HG02642 (cell line): ENCODE data around the gene AMZ1.
"Not testable (repeated sequence)": the region's sequence is repeated elsewhere in the genome, so short reads cannot be mapped to it uniquely, and the experiment has no call there.

Experiments used
- ATAC-seq: cut with Tn5 transposase; IDR thresholded peaks from one replicate; pipeline ENCODE4 v1.9.1; 2021; ENCODE audit warnings: mild to moderate bottlenecking; ENCODE audit not compliant: unreplicated experiment, poor library complexity

AMZ1 gene

GRCh38 chr7:2736411-2736914, 48.5 kb downstream of the AMZ1 start:
- ATAC-seq = no peak

DNA sequence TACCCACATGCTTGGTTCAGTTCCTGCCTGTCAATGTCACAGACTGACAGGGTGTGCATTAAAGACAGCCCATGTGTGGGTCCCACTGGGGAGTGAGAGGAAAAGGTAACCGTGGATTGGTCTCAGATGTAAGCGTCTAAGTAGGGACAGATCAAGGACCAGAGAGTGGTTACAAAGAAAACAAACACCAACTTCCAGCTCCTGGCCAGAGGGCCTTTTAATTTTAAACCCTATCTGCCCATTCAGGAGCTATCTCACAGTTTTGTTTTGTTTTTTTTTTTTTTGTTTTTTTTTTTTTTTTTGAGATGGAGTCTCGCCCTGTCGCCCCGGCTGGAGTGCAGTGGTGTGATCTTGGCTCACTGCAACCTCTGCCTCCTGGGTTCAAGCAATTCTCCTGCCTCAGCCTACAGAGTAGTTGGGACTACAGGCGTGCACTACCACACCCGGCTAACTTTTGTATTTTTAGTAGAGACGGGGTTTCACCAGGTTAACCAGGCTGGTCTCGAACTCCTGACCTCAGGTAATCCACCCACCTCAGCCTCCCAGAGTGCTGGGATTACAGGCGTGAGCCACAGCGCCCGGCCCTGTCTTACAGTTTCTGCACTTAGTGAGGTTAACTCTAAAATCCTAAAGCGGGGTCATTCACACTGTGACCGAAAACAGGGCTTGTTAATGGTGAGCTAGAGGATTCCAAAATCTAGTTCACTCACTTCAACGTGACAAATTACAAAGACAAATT, 49.2 kb downstream of the AMZ1 start:
- ATAC-seq = not testable (repeated sequence)

DNA sequence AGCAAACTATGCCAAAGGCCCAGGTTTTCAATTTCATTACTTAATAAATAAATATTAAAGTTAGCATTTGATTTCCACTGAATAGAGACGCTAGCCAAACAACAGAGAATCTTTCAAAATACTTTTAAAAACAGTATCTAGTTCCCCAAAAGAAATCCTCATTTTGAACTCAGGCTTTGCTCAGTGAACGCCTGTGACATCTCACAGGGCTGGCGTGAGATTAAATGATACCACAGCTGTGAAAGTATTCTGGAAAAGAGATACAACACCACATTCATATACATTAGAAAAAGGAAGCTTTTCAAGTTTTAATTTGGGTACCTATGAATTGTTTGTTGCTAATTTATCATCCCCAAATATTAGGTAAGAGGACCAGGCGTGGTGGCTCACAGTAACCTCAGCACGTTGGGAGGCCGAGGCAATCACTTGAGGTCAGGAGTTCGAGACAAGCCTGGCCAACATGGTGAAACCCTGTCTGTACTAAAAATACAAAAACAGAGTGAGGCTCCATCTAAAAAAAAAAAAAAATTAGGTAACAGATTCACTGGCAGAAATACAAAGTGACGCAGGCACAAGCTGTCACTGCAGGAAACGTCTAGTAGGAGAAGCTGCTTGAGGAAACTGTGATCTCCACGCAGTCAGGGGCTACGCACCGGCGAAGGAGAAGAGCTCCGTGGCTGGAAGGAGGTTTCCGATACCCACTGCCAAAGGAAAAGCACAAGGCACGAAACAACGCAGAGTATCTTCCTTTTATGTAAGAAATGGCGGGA, 50.0 kb downstream of the AMZ1 start:
- ATAC-seq = no peak

GRCh38 chr7:2738766-2739549, 51.0 kb downstream of the AMZ1 start:
- no peak for ATAC-seq

DNA sequence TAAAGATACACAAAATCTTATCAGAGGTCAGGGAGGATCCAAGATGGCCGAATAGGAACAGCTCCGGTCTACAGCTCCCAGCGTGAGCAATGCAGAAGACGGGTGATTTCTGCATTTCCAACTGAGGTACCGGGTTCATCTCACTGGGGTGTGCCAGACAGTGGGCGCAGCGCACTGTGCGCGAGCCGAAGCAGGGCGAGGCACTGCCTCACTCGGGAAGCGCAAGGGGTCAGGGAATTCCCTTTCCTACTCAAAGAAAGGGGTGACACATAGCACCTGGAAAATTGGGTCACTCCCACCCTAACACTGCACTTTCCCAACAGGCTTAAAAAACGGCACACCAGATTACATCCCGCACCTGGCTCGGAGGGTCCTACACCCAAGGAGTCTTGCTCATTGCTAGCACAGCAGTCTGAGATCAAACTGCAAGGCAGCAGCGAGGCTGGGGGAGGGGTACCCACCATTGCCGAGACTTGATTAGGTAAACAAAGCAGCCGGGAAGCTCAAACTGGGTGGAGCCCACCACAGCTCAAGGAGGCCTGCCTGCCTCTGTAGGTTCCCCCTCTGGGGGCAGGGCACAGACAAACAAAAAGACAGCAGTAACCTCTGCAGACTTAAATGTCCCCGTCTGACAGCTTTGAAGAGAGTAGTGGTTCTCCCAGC, 55.7 kb downstream of the AMZ1 start:
- ATAC-seq = not testable (repeated sequence)

DNA sequence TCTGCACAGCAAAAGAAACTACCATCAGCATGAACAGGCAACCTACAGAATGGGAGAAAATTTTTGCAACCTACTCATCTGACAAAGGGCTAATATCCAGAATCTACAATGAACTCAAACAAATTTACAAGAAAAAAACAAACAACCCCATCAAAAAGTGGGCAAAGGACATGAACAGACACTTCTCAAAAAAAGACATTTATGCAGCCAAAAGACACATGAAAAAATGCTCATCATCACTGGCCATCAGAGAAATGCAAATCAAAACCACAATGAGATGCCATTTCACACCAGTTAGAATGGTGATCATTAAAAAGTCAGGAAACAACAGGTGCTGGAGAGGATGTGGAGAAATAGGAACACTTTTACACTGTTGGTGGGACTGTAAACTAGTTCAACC, 60.7 kb downstream of the AMZ1 start:
- ATAC-seq = not testable (repeated sequence)

DNA sequence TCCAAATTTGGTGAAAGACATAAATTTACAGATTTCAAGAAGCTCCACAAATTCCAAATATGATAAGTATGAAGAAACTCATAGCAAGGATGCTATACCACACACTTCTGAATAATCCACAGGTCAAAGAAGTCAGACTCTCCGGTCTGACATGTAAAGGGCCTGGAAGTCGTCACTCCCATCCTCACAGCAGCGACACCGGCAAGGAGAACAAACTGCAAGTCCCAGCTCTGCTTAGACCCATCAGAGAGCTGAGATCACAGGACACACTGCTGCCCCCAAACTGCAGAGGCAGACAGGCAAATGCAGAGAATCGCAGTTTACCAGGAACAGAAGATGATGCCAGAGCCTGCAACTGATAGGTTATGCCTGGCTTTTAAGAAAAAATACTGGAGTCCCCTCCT, 62.0 kb downstream of the AMZ1 start:
- no peak for ATAC-seq

DNA sequence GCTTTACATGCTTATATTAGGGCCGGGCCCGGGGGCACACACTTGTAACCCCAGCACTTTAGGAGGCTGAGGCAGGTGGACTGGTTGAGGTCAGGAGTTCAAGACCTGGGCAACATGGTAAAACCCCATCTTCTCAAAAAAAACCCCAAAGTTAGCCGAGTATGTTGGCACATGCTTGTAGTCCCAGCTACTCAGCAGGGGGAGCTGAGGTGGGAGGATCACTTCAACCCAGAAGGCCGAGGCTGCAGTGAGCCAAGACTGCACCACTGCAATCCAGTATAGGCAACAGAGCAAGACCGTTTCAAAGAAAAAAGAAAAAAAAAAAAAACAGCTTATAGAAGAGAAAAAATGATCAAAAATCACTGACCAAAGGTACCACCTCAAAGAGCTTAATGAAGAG, 63.1 kb downstream of the AMZ1 start:
- ATAC-seq = no peak

- no peak for ATAC-seq
Measured at GRCh38 chr7:2753148-2753547, 65.1 kb downstream of the AMZ1 start.

GRCh38 chr7:2754086-2754485, 66.1 kb downstream of the AMZ1 start:
- ATAC-seq = no peak

GRCh38 chr7:2754912-2755311, 66.9 kb downstream of the AMZ1 start:
- ATAC-seq = no peak

DNA sequence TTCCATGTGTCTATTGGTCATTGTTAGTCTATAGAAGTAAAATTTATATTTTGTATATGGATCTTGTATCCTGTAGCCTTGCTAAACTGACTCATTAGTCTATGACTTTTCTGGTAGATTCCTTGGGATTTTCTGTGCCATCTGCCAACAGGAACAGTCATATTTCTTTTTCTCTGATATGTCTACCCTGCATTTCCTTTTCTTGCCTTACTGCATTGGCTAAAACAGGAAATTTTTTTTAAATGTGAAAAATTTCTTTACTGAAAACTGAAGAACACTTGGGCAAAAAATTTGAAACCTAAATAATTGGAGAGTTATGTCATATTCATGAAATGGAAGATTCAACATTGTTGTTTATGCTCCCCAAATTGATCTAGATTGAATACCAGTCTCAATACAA, 67.5 kb downstream of the AMZ1 start:
- ATAC-seq = no peak

- ATAC-seq = peak; percentile 7
Measured at GRCh38 chr7:2757361-2757903, 69.4 kb downstream of the AMZ1 start.

DNA sequence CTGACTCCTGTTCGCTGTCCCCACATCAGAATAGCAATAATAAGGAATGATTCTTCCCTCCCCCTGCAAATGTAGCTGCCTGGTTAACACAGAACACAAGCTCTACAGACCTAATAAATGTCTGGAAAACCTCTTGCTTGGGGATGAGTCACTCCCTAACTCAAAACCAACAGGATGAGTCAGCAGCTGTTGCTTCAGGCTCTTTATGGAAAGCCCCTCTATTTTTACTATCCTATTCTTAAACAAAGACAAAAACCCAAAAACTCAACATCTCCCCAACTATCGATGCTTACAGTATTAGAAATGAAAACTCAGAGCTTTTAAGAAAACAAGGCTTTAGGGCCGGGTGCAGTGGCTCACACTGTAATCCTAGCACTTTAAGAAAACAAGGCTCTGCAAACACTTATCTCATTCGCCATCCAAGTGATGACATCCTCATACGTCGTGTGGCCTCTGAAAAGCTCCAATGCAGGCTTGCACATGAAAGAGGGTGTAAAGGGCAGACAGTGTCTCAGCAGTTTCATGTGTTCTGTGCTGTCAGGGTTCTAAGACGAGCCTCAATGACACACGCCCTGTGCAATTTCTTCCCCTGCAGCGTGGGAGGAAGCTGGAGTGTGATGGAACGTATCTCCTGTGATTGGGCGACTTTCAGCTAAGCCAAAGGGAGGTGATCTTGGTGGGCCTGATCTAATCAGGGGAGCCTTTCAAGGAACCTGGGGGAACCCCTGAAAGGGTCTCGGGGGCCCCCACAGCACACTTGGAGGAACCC, 70.1 kb downstream of the AMZ1 start:
- ATAC-seq = peak; percentile 74

- no peak for ATAC-seq
Measured at GRCh38 chr7:2758673-2759616, 70.9 kb downstream of the AMZ1 start.

DNA sequence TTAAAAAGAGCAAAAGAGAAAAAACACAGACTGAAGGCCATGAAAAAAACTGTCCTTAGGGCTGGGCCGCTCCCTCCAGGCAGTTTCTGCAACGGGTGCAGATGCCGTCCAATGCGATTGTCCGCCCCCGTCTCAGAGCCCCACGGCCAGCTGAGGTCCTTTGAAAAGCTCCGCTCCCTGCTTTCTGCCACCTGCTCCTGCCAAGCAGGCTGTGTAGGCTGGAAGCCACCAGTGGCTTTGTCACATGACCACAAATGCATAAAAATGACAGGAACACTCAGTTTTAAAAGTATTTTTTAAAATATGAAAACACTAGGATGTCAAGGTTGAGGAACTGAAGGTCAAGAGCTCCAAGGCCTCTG, 71.7 kb downstream of the AMZ1 start:
- ATAC-seq = no peak

- no peak for ATAC-seq
Measured at GRCh38 chr7:2760098-2760889, 72.3 kb downstream of the AMZ1 start.
